GM12878 (cell line): ENCODE results near the gene PARPBP. TPM values are rescaled to one million over a fixed set of nuclear protein-coding genes. Genes with fewer than 3 reads are reported as not detected.

Experiments
- ATAC-seq: fragments of 200-7000 bp; cut with Tn5 transposase; 3 replicates; pipeline ENCODE4 v1.9.1; 2020; ENCODE audit warnings: mild to moderate bottlenecking, moderate library complexity
- BruUV-seq: library from RNA; stranded (reverse); fragments of 400-500 nt; replicated peaks from 2 replicates; lab custom pipeline; 2021; lab: Mats Ljungman, UMichigan
- CTCF ChIA-PET: fragments of 300-600 bp; sonication (Branson Sonifier 250); formaldehyde crosslinking; extraction: SDS; loops from one replicate; lab custom pipeline; 2021; ENCODE audit warnings: inconsistent platforms; lab: Yijun Ruan, JAX
- POLR2A ChIA-PET: fragments of 350-600 bp; formaldehyde crosslinking; extraction: SDS; loops from one replicate; lab custom pipeline; 2021; ENCODE audit warnings: inconsistent platforms; lab: Charles Lee
- RAD21 ChIA-PET: fragments of 300-600 bp; sonication (Branson Sonifier 250); formaldehyde crosslinking; loops from one replicate; lab custom pipeline; 2023; ENCODE audit warnings: antibody characterized with exemption; ENCODE audit not compliant: unreplicated experiment; lab: Charles Lee
- SMC1A ChIA-PET: fragments of 300-600 bp; sonication (Branson Sonifier 250); formaldehyde crosslinking; loops from one replicate; lab custom pipeline; 2023; ENCODE audit not compliant: unreplicated experiment, uncharacterized antibody; lab: Charles Lee
- DNase-seq: peaks from one replicate; pipeline ENCODE4 v3.0.0-alpha.2; 2011; ENCODE audit warnings: low read depth, low spot score
- FAIRE-seq: peaks from 3 replicates; lab custom pipeline; 2011; peaks lifted over from hg19 to GRCh38; lab: Jason Lieb, UNC
- H2AFZ ChIP-seq: 2 replicates; pipeline ENCODE4 v1.6.0; 2011; ENCODE audit warnings: low read depth, low read length, control low read depth; ENCODE audit not compliant: control insufficient read depth
- H3K27ac ChIP-seq: 2 replicates; pipeline ENCODE4 v1.5.1; 2011; ENCODE audit warnings: control low read depth; ENCODE audit not compliant: control insufficient read depth, insufficient read depth
- H3K27me3 ChIP-seq, 2 experiments: replicated peaks in 1 of 2; 2 replicates each; pipeline versions ENCODE4 v1.6.0 to v1.6.1; 2011; ENCODE audit warnings: low read length in 1 of 2; ENCODE audit not compliant: control insufficient read depth in 2 of 2, insufficient read depth in 2 of 2
- H3K36me3 ChIP-seq, 2 experiments: 2 replicates each; pipeline ENCODE4 v1.5.1; 2011; ENCODE audit warnings: low read length in 1 of 2; ENCODE audit not compliant: control insufficient read depth in 2 of 2, insufficient read depth in 2 of 2
- H3K4me1 ChIP-seq: 2 replicates; pipeline ENCODE4 v1.6.1; 2011; ENCODE audit warnings: mild to moderate bottlenecking, low read length, moderate library complexity, mixed read lengths; ENCODE audit not compliant: control insufficient read depth, insufficient read depth
- H3K4me2 ChIP-seq: 2 replicates; pipeline ENCODE4 v1.6.0; 2011; ENCODE audit warnings: control low read depth; ENCODE audit not compliant: control insufficient read depth, insufficient read depth
- H3K4me3 ChIP-seq: fragments of 200-600 bp; sonication (generic); 2 replicates; pipeline ENCODE4 v1.5.1; 2016
- H3K79me2 ChIP-seq: 2 replicates; pipeline ENCODE4 v1.6.0; 2011; ENCODE audit warnings: low read length; ENCODE audit not compliant: control insufficient read depth, insufficient read depth
- H3K9ac ChIP-seq: 2 replicates; pipeline ENCODE4 v1.8.0; 2011; ENCODE audit warnings: low read length, control low read depth, mixed read lengths; ENCODE audit not compliant: control insufficient read depth, insufficient read depth
- H3K9me3 ChIP-seq: replicated peaks from 3 replicates; pipeline ENCODE4 v1.5.1; 2011; ENCODE audit warnings: mild to moderate bottlenecking, low read length; ENCODE audit not compliant: control insufficient read depth, insufficient read depth
- H4K20me1 ChIP-seq: 2 replicates; pipeline ENCODE4 v1.6.0; 2011; ENCODE audit not compliant: control insufficient read depth, insufficient read depth
- JUNB ChIP-seq: IDR thresholded peaks from 2 replicates; pipeline ENCODE4 v1.6.1; 2016; ENCODE audit warnings: antibody characterized with exemption, mild to moderate bottlenecking
- MTA3 ChIP-seq: IDR thresholded peaks from 2 replicates; pipeline ENCODE4 v1.6.1; 2012; ENCODE audit warnings: low read length, inconsistent platforms, borderline replicate concordance
- ZBTB11 ChIP-seq: fragments of 450-650 bp; formaldehyde crosslinking; IDR thresholded peaks from 2 replicates; pipeline ENCODE4 v1.5.0; 2022; ENCODE audit warnings: mild to moderate bottlenecking, missing genetic modification characterization
- ZBTB33 ChIP-seq: fragments of 450-650 bp; IDR thresholded peaks from 2 replicates; pipeline ENCODE4 v1.6.1; 2017; ENCODE audit warnings: mild to moderate bottlenecking
- ZBTB4 ChIP-seq: fragments of 450-650 bp; formaldehyde crosslinking; IDR thresholded peaks from 2 replicates; pipeline ENCODE4 v1.4.0; 2022; ENCODE audit warnings: mild to moderate bottlenecking, moderate library complexity
- WGBS: methylation state at CpG from one replicate; pipeline ENCODE4 v1.1.6; 2016; ENCODE audit warnings: low lambda C conversion rate; ENCODE audit not compliant: insufficient replicate concordance, insufficient coverage; ENCODE audit errors: missing lambda C conversion rate; 5-methylcytosine and 5-hydroxymethylcytosine counted together
- in situ Hi-C: fragments of 300-500 bp; cut with MboI; formaldehyde crosslinking; loops from 9 replicates; pipeline ENCODE4 v1.14.3; 2018; ENCODE audit warnings: mixed read lengths
- intact Hi-C: fragments of 100-400 bp; cut with micrococcal nuclease; formaldehyde crosslinking; loops from one replicate; pipeline ENCODE4 v1.14.2; 2022; ENCODE audit not compliant: unreplicated experiment
- polyA plus RNA-seq, 11 experiments: library from polyadenylated mRNA; depleted of rRNA in 4 of 11; unstranded in 6 of 11; stranded (reverse) in 5 of 11; fragments of >200 nt; fragmentation: Nextera tagmentation in 4 of 11; fragmentation: Illumina TruSeq in 1 of 11; extraction: Ambion mirVana in 4 of 11; extraction: Trizol in 1 of 11; gene quantifications; 1 replicate in 1 of 11; 2 replicates in 10 of 11; pipeline versions ENCODE4 v1.2.1 to v1.2.3, GENCODE V29; 2011 to 2016; ENCODE audit warnings: inconsistent platforms in 2 of 11, missing spikeins in 2 of 11, low read depth in 1 of 11
- total RNA-seq, 4 experiments: library from RNA; depleted of rRNA in 3 of 4; stranded (reverse); fragments of >200 nt in 3 of 4; fragmentation: Illumina TruSeq in 1 of 4; extraction: Trizol in 1 of 4; gene quantifications; 2 replicates each; pipeline versions ENCODE4 v1.2.1 to v1.2.3, GENCODE V29; 2013 to 2021

Gene PARPBP
- total and polyA plus RNA-seq, 10 of the 15 experiments (the other 5 are each of a cell fraction or from before 2014, with no cell fraction given), result 20.3 to 57.7 (median 32.4) TPM

- ChIA-PET CTCF (interaction anchor here (1.3 kb wide), 1 partner anchor 9 kb away, joined by 5 read pairs; no protein-coding TSS in a partner anchor), SMC1A (no interaction called here), RAD21 (no interaction called here), POLR2A (no interaction called here)
- Histone ChIP-seq H3K27ac (no peak overlapping the region), H3K36me3 (peaks cover 6 to 32% of the 10 kb centered on the region in 2 experiments), H3K9me3 (peaks cover 11% of the 10 kb centered on the region), H3K9ac (no peak overlapping the region), H3K4me2 (no peak overlapping the region), H3K79me2 (no peaks in the 10 kb centered on the region), H3K4me1 (no peaks in the 10 kb centered on the region), H3K4me3 (no peak overlapping the region), H4K20me1 (no peaks in the 10 kb centered on the region), H2AFZ (no peak overlapping the region), H3K27me3 (no peaks in the 10 kb centered on the region)
- TF ChIP-seq ZBTB33, result no peak
- no peak for TF ChIP-seq ZBTB11
- no peak for TF ChIP-seq JUNB
- TF ChIP-seq ZBTB4, result no peak
- no peak for TF ChIP-seq MTA3
- BruUV-seq, result no TSS peak
- no peak for DNase-seq
- ATAC-seq, result no peak
- in situ Hi-C loops, result no loop called here
- no peak for FAIRE-seq
- 94% methylated on average over 3 of the region's 3 CpGs for WGBS
- intact Hi-C loops, result no loop called here
Measured at GRCh38 chr12:102106905-102107304, 13.1 kb upstream of the PARPBP start.
